Measurements from ENCODE around the gene IGF2BP2. TPM values are rescaled to one million over a fixed set of nuclear protein-coding genes. Genes with fewer than 3 reads are reported as not detected.
"Not testable (repeated sequence)": the region's sequence is repeated elsewhere in the genome, so short reads cannot be mapped to it uniquely, and the experiment has no call there.

IGF2BP2 gene
- polyA plus RNA-seq, 1 experiment, result 2.0 TPM

GRCh38 chr3:185702262-185703225, 122.3 kb downstream of the IGF2BP2 start:
- ChIA-PET POLR2A (no interaction called here), CTCF (interaction anchor here (1.2 to 1.3 kb wide), 2 partner anchors 42 to 66 kb away, joined by 3 read pairs; no protein-coding TSS in a partner anchor)
- no peak for TF ChIP-seq CTCF (IDR thresholded peaks at IDR 0.05; ENCODE audit: insufficient read depth, low read depth, low read length)
- Histone ChIP-seq H3K36me3 (ENCODE audit: control insufficient read depth, insufficient read depth, low read length) (no peaks in the 10 kb centered on the region), H3K27me3 (ENCODE audit: control insufficient read depth, insufficient read depth, low read length) (no peaks in the 10 kb centered on the region), H3K4me3 (ENCODE audit: low read depth, low read length) (no peak overlapping the region)
- no peak for DNase-seq (ENCODE audit: low read depth)

- no peak for DNase-seq (ENCODE audit: low read depth)
- CTCF ChIA-PET, result interaction anchor here (0.6 to 1.3 kb wide), 3 partner anchors 12 to 67 kb away, joined by 3 read pairs; no protein-coding TSS in a partner anchor
- Histone ChIP-seq H3K4me3 (ENCODE audit: low read depth, low read length) (no peak overlapping the region), H3K36me3 (ENCODE audit: control insufficient read depth, insufficient read depth, low read length) (no peaks in the 10 kb centered on the region), H3K27me3 (ENCODE audit: control insufficient read depth, insufficient read depth, low read length) (no peaks in the 10 kb centered on the region)
- TF ChIP-seq CTCF (IDR thresholded peaks at IDR 0.05; ENCODE audit: insufficient read depth, low read depth, low read length), result no peak
- POLR2A ChIA-PET, result no interaction called here
These were observed 123.1 kb downstream of the IGF2BP2 start for GRCh38 chr3:185701611-185702261.

- no peak for DNase-seq (ENCODE audit: low read depth)
These were observed 124.9 kb downstream of the IGF2BP2 start for GRCh38 chr3:185699927-185700326.

GRCh38 chr3:185697228-185697627, 127.6 kb downstream of the IGF2BP2 start:
- POLR2A ChIA-PET; H3K36me3 ChIP-seq (ENCODE audit: control insufficient read depth, insufficient read depth, low read length); H3K27me3 ChIP-seq (ENCODE audit: control insufficient read depth, insufficient read depth, low read length); CTCF ChIA-PET; H3K4me3 ChIP-seq (ENCODE audit: low read depth, low read length); DNase-seq (ENCODE audit: low read depth): not testable (repeated sequence)

More at GRCh38 chr3:185699927-185700326, 124.9 kb downstream of the IGF2BP2 start:
- no peaks in the 10 kb centered on the region for H3K36me3 ChIP-seq (ENCODE audit: control insufficient read depth, insufficient read depth, low read length)
- ChIA-PET POLR2A (no interaction called here), CTCF (no interaction called here)
- TF ChIP-seq CTCF (IDR thresholded peaks at IDR 0.05; ENCODE audit: insufficient read depth, low read depth, low read length), result no peak
- no peaks in the 10 kb centered on the region for H3K27me3 ChIP-seq (ENCODE audit: control insufficient read depth, insufficient read depth, low read length)
- H3K4me3 ChIP-seq (ENCODE audit: low read depth, low read length), result no peak overlapping the region

- no peak overlapping the region for H3K4me3 ChIP-seq (ENCODE audit: low read depth, low read length)
- no peak for DNase-seq (ENCODE audit: low read depth)
- no peaks in the 10 kb centered on the region for H3K27me3 ChIP-seq (ENCODE audit: control insufficient read depth, insufficient read depth, low read length)
- ChIA-PET POLR2A (no interaction called here), CTCF (no interaction called here)
- peaks cover 3% of the 10 kb centered on the region; the same call in 1 of the 2 replicates for H3K36me3 ChIP-seq (ENCODE audit: control insufficient read depth, insufficient read depth, low read length)
- TF ChIP-seq CTCF (IDR thresholded peaks at IDR 0.05; ENCODE audit: insufficient read depth, low read depth, low read length), result no peak
These were observed 128.8 kb downstream of the IGF2BP2 start for GRCh38 chr3:185696039-185696438.
